Inflammatory macrophage treated with lipopolysaccharide for 4 hours (primary cell): Measurements from ENCODE around the gene RHD.
"Not testable (repeated sequence)": the region's sequence is repeated elsewhere in the genome, so short reads cannot be mapped to it uniquely, and the experiment has no call there.

Experiments
- DNase-seq: peaks from one replicate; pipeline ENCODE4 v3.0.0-alpha.2; 2020

Gene RHD

DNA sequence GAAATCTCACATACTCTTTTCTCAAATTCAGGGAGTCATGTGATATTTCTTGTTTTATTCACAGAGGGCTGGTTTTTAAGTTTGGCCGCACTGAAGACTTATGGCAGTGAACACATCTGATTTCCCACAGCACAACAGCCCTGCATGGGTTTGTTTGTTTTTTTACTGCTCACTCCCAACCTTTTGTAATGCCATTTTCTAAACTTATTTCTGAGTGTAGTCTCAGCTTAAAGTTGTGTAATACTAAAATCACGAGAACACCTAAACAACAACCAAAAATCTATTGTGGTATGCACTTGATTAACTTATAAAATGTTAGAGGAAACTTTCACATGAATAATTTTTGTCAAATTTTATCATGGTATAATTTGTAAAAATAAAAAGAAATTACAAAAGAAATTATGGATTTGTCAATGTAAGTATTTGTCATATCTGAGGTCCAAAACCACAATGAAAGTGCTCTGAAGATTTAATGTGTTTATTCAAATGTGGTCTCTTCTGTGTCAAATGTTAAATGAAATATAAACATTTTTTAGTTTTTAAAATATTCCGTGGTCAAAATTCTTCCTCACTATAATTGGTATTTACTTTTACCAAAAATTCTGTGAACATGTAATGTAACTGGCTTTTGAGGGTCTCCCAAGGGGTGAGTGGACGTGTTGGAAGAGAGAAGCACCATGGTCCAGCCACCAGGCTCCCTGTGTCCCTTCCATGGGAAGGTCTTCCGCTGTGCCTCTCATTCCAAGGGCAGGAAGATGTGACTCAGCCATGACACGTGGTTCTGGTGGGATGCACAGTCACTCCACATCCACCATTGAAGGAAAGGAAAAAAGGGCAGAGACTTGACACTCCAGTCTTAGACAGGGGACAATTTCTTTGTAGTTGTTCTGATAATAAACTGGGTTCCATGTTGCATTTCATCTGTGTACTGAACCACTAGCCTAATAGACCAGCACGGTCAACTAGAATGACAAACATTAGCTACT lies 88.6 kb downstream of the RHD start:
- no peak for DNase-seq

DNA sequence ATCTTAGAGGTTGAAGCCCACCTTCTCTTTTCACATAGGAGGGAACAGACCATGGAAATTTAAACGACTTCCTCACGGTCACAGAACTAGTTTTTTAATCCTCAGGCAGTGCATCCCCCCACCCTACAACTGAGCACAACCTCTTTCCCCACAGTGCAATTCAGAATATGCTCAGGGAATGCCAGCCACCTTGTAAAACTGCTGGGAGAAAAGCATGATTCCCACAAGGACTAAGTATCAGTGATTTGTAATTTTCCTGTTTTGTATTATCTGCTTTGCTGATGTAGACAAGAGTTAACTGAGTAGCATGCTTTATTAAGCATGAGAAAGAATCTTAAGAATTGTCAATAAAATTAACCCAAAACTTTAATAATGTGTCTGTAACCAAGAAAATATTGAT lies 89.6 kb downstream of the RHD start:
- no peak for DNase-seq

DNA sequence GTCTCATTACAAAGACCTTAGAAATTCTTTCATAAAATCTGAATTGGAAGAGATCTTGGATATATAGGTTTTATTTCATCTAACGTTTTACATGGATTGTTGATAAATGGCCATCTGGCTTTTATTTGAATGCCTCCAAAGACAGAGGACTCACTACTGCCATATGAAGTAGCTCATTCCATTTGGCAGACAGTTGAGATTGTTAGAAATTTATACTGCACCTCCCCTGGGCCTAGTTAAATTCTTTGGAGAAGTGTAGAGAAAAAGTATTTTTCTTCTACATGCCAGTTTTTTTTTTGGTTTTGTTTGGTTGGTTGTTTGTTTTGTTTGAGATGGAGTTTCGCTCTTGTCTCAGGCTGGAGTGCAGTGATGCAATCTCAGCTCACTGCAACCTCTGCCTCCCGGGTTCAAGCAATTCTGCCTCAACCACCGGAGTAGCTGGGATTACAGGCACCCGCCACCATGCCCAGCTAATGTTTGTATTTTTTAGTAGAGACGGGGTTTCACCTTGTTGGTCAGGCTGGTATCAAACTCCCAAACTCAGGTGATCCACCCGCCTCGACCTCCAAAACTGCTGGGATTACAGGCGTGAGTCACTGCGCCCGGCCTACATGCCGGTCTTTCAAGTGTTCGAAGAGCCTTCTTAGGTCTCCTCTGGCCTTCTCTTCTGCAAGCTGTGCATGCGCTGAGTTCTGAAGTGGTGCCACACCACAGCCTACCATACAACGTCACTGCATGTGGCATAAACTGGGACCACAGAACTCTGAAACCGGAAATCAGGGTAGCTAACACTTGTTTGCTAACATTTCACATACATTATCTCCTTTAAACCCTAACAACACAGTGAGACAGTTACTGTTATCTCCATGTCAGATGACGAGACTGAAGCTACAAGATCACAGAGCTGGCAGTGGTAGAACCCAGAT lies 90.6 kb downstream of the RHD start:
- not testable (repeated sequence) for DNase-seq

DNA sequence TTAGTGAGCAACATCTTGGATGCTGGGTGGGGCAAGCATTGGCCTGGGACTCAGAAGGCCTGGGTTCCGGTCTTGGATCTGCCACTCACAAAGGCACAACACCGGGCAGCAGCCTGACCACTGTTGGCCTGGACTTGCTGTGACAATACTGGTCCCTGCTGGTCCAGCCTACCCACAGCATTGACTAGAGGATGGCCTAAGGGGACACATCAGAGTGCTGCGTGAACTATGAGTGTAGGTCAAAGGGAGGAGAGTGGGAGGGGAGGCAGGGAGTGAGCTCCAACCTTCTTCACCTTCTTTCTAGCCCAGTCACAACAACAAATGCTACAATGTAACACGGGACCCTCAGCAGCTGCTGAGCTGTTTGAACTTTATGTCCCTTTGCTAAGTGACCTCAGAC lies 96.9 kb downstream of the RHD start:
- DNase-seq: peak; percentile 33

DNA sequence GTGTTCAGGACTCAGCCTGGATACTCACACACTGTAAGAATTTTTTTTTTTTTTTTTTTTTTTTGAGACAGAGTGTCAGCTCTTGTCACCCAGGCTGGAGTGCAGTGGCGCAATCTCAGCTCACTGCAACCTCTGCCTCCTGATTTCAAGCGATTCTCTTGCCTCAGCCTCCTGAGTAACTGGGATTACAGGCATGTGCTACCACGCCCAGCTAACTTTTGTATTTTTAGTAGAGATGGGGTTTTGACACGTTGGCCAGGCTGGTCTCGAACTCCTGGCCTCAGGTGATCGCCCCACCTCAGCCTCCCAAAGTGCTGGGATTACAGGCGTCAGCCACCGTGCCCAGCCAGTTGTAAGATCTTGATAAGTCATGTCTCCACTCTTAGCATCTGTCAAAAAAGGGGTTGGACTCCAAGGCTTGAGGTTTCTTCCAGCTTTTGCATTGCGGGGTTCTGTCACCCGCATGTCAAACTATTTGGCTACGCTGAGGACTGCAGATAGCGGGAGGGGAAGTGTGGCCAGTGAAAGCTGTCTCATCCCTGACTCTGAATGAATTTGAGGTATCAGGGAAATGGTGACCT lies 97.5 kb downstream of the RHD start:
- DNase-seq: peak; percentile 65

DNA sequence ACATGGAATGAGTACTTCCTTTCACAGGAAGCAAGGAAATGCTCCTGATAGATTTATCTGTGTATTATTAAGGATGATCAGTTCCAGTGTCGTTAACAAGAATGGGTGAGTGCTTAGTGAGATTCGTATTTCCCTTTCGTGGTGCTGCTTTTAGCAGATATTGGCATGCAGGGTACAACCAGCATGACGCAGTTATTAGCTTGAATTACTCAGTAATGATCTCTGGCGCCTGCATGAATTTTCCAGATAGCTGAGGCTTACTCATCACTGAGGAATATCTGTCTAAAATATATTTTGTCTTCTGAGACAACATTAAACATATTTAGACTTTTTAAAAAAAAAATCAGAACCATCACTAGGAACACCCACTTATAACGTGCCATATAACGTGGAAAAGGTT lies 99.4 kb downstream of the RHD start:
- DNase-seq: not testable (repeated sequence)

DNA sequence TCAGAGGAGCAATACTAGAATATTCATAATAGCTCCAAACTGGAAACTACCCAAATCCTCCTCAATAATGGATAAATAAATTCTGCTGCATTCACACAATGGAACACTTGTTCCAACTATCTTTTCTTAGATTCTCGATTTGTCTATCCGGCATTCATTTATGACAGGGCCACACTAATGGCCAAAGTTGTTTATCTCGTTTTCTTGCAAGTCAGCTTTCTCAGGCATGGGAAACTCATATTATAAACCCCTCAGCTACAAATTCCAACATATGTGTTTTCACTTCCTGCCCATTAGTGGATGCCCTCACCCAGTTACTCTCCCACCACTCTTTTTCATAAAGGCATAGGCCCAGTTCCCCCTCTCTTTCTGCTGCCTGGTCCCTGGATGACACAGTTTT lies 106.1 kb downstream of the RHD start:
- DNase-seq: not testable (repeated sequence)
